ENCODE results near the gene OVOL1.
"Not testable (repeated sequence)": the region's sequence is repeated elsewhere in the genome, so short reads cannot be mapped to it uniquely, and the experiment has no call there.

The OVOL1 gene

GRCh38 chr11:65829459-65829858 is 42.6 kb downstream of the OVOL1 start:
- TF ChIP-seq CTCF (IDR thresholded peaks at IDR 0.05; ENCODE audit: control insufficient read depth, extremely low read depth, insufficient read depth) = no peak

GRCh38 chr11:65832231-65832630 is 45.4 kb downstream of the OVOL1 start:
- not testable (repeated sequence) for DNase-seq (ENCODE audit: low read depth); H3K4me3 ChIP-seq (ENCODE audit: low read depth, low read length)

More at GRCh38 chr11:65829459-65829858, 42.6 kb downstream of the OVOL1 start:
- no peak for DNase-seq (ENCODE audit: low read depth)
- no peak overlapping the region for H3K4me3 ChIP-seq (ENCODE audit: low read depth, low read length)

- no peak for DNase-seq (ENCODE audit: low read depth)
- TF ChIP-seq CTCF (IDR thresholded peaks at IDR 0.05; ENCODE audit: control insufficient read depth, extremely low read depth, insufficient read depth) = no peak
- no peak within 1 kb of the TSS for H3K4me3 ChIP-seq (ENCODE audit: low read depth, low read length)
Observed at GRCh38 chr11:65833297-65834030, 46.6 kb downstream of the OVOL1 start, which contains the start of gene SNX32. Gene SNX32, plus strand, starts transcription at chr11:65833963. Its CDS starts 103 bp downstream, at chr11:65834066.

GRCh38 chr11:65834202-65834601 is 47.3 kb downstream of the OVOL1 start:
- TF ChIP-seq CTCF (IDR thresholded peaks at IDR 0.05; ENCODE audit: control insufficient read depth, extremely low read depth, insufficient read depth) = no peak
- no peak for DNase-seq (ENCODE audit: low read depth)
- H3K4me3 ChIP-seq (ENCODE audit: low read depth, low read length) = no peak overlapping the region

GRCh38 chr11:65842144-65842543 is 55.3 kb downstream of the OVOL1 start:
- TF ChIP-seq CTCF (IDR thresholded peaks at IDR 0.05; ENCODE audit: control insufficient read depth, extremely low read depth, insufficient read depth) = no peak
- DNase-seq (ENCODE audit: low read depth) = no peak
- H3K4me3 ChIP-seq (ENCODE audit: low read depth, low read length) = no peak overlapping the region

GRCh38 chr11:65843811-65844210 is 56.9 kb downstream of the OVOL1 start:
- no peak overlapping the region for H3K4me3 ChIP-seq (ENCODE audit: low read depth, low read length)
- TF ChIP-seq CTCF (IDR thresholded peaks at IDR 0.05; ENCODE audit: control insufficient read depth, extremely low read depth, insufficient read depth) = no peak
- no peak for DNase-seq (ENCODE audit: low read depth)

- H3K4me3 ChIP-seq (ENCODE audit: low read depth, low read length) = no peak overlapping the region
- TF ChIP-seq CTCF (IDR thresholded peaks at IDR 0.05; ENCODE audit: control insufficient read depth, extremely low read depth, insufficient read depth) = no peak
- no peak for DNase-seq (ENCODE audit: low read depth)
Observed at GRCh38 chr11:65844231-65844872, 57.5 kb downstream of the OVOL1 start.
